GM18517 (cell line): ENCODE measurements around the gene ZNG1F.
"Not testable (repeated sequence)": the region's sequence is repeated elsewhere in the genome, so short reads cannot be mapped to it uniquely, and the experiment has no call there.

Source experiments
- ATAC-seq: cut with Tn5 transposase; IDR thresholded peaks from one replicate; pipeline ENCODE4 v1.9.1; 2021; ENCODE audit warnings: mild to moderate bottlenecking, moderate library complexity; ENCODE audit not compliant: unreplicated experiment

Gene ZNG1F

DNA sequence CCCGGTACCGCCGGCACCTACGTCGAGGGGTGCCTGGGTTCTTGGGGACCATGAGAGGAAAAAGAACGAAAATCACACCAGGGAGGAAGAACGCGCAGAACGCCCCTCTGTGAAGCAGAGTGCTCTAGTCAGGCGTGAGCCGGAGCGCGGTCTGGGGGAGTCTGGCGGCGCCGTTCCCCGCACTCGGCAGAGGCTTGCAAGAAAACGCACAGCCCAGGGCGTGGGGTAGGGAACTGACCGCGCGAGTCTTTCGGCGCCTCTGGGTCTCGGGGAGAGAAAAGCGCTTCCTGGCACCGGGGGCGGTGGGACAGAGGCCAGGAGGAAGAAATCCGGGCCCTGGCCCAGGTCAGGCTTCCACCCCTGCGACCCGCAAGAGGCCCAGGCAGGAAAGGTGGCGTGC lies 65.3 kb downstream of the ZNG1F start:
- ATAC-seq, result not testable (repeated sequence)

DNA sequence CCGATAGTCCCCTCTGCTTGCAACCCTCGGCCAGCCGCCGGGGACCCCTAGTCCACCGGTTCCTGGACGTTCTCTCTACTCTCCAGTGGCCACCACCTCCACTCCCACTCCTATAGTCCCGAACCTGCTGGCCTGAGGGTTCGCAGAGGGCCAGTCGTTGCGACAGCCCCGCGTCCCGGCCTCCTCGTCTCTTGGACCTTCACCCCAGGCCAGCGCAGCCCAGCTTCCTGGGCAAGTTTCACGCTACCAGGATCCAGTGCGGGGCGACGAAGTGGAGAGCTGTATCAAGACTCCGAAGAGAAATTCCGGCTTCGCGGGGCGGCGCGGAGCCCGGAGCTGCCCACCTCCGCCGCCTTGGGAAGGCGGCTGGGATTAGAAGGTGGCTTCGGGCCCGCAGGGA lies 65.7 kb downstream of the ZNG1F start:
- not testable (repeated sequence) for ATAC-seq

DNA sequence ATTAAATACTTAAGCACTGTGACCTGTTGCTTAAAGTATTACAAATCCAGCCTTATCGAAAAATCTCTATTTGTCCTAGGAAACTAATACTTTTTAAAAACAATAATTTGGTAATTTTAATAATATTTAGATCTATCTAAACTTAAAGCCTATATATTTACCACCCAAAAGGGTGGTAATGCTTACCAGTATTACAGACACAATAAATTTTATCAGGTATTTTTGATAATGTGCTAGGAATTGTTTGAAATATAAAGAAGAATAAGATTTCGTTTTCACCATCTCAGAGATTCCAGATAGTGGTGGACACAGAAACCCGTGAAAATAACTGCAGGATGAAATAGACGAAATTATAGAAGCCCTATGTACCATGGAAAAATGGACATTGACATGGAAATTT lies 68.4 kb downstream of the ZNG1F start:
- ATAC-seq, result not testable (repeated sequence)

DNA sequence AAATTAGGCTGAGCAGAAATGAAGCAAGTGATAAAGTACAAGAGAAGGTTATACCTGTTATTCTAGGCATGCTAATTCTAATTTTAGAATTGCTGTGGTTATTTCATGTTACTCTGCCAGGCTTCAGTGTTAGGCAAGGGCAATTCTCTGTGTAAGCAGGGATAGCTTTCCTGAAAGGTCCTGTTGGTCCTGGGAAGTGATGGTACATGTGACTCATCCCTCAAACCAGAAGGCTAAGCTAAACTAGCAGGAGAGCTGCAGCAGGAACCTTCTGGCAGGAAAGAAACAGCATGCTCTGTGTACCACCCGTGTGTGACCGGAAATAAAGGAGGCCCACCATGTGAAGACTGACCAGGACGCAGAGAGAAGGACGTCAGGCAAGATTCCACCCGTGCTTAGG lies 69.4 kb downstream of the ZNG1F start:
- ATAC-seq, result not testable (repeated sequence)

DNA sequence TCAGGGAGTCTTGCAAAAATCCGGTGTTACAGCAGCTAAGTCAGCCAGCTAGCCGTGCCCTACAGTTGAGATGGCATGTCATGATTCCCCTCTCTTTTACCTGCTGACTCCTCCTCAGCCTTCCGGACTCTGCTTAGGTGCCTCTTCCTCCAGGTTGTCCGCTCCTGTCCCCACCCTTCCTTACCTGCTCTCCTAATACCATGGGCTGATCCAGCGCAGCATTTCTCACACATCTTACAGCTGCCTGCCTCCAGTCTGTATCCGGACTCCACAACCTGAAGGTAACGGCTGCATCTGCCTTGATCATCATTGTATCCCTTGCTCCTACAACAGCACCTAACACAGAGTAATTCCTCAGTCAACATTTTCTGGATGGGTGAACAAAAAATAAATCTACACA lies 69.8 kb downstream of the ZNG1F start:
- not testable (repeated sequence) for ATAC-seq

DNA sequence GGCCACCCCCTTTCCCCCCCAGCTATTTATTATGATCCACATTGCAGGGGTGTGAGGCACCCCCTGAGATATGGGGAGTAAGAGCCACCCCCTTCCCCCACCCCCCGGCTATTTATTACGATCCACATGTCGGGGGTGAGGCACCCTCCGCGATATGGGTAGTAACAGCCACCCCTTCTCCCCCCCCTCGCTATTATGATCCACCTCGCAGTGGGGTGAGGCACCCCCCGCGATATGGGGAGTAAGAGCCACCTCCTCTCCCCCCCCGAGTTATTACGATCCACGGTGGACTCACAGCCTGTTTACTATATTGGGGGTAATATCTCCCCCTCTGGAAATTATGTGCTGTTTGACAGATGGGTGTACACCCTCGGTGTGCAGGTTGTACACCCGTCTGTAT lies 75.8 kb downstream of the ZNG1F start:
- ATAC-seq, result not testable (repeated sequence)

DNA sequence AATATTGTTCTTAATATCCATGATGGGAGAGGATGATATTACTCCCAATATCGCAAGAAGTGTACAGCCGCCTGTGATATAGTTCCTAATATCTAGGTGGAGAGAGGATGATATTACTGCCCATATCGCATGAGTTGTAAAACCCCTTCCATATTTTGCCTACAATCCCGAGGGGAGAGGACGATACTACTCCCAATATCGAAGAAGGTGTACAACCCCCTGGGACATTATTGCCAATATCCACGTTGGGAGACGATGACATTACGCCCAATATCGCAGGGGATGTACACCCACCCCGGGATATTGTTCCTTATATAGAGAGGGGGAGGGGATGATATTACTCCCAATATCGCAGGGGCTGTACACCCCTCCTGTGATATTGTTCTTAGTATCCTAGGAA lies 77.7 kb downstream of the ZNG1F start:
- not testable (repeated sequence) for ATAC-seq

DNA sequence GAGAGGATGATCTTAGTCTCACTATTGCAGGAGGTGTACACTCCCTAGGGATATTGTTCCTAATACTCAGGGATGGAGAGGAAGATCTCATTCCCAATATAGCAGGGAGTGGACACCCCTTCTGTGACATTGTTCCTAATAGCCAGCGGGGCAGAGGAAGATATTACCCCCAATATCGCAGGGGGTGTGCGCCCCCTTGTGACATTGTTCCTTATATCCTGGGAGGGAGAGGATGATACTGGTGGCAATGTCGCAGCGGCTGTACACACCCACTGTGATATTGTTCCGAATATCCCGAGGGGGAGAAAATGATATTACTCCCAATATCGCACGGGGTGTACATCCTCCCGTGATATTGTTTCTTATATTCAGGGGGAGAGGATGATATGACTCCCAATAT lies 78.2 kb downstream of the ZNG1F start:
- ATAC-seq, result not testable (repeated sequence)

DNA sequence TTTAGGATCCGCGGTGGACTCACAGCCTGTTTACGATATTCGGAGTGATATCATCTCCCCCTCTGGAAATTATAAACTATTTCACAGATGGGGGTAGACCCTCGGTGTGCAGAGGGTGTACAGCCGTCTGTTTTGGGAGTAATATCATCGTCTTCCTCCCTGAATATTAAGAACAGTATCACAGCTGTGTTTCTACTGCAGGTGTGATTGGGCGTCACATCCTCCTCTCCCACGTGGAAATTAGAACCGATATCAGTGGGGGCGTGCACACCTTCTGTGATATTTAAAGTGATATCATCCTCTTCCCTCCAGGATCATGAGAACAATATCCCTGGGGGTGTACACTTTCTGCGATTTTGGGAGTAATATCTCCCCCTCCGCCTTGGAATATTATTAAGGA lies 79.9 kb downstream of the ZNG1F start:
- not testable (repeated sequence) for ATAC-seq

DNA sequence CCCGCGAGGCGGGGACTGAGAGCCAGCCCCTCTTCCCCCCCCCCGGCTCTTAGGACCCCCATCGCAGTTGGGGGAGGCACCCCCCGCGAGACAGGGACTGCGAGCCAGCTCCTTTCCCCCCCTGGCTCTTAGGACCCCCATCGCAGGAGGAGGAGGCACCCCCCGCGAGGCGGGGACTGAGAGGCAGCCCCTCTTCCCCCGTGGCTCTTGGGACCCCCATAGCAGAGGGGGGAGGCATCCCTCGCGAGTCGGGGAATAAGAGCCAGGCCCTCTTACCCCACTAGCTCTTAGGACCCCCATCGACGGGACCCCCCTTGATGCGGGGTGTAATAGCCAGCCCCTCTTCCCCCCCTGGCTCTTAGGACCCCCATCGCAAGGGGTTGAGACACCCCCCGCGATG lies 80.3 kb downstream of the ZNG1F start:
- not testable (repeated sequence) for ATAC-seq

DNA sequence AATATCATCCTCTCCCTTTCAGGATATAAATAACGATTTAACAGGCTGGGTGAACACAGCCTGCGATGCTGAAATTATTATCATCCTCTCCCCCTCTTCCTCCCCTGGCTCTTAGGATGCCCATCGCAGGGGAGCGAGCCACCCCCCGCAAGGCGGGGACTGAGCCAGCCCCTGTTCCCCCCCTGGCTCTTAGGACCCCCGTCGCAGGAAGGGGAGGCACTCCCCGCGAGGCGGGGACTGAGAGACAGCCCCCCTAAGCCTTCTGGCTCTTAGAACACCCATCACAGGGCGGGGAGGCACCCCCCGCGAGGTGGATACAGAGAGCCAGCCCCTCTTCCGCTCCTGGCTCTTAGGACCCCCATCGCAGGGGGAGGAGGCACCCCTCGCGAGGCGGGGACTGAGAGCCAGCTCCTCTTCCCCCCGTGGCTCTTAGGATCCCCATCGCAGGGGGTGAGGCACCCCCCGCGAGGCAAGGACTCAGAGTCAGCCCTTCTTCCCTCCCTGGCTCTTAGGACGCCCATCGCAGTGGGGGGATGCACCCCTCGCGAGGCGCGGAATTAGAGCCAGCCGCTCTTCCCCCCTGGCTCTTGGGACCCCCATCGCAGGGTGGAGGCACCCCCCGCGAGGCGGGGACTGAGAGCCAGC lies 82.5 kb downstream of the ZNG1F start:
- ATAC-seq, result not testable (repeated sequence)

DNA sequence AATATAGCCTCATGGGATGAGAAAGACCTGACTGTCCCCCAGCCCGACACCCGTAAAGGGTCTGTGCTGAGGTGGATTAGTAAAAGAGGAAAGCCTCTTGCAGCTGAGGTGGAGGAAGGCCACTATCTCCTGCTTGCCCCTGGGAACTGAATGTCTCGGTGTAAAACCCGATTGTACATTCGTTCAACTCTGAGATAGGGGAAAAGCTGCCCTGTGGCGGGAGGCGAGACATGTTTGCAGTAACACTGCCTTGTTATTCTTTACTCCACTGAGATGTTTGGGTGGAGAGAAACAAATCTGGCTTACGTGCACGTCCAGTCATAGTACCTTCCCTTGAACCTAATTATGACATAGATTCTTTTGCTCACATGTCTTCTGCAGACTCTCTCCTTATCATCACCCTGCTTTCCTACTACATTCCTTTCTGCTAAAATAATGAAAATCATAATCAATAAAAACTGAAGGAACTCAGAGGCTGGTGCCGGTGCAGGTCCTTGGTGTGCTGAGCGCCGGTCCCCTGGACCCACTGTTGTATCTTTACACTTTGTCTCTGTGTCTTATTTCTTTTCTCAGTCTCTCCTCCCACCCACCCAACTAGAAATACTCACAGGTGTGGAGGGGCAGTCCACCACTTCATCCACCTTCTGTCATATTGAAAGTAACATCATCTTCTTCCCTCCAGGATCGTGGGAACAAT lies 83.4 kb downstream of the ZNG1F start:
- ATAC-seq, result not testable (repeated sequence)

DNA sequence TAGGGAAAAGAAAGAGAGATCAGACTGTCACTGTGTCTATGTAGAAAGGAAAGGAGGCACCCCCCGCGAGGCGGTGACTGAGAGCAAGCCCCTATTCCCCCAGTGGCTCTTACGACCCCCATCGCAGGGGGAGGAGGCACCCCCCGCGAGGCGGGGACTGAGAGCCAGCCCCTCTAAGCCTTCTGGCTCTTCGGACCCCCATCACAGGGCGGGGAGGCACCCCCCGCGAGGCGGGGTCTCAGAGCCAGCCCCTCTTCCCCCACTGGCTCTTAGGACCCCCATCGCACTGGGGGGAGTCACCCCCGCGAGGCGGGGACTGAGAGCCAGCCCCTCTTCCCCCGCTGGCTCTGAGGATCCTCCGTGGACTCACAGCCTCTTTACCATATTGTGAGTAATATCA lies 84.6 kb downstream of the ZNG1F start:
- not testable (repeated sequence) for ATAC-seq

DNA sequence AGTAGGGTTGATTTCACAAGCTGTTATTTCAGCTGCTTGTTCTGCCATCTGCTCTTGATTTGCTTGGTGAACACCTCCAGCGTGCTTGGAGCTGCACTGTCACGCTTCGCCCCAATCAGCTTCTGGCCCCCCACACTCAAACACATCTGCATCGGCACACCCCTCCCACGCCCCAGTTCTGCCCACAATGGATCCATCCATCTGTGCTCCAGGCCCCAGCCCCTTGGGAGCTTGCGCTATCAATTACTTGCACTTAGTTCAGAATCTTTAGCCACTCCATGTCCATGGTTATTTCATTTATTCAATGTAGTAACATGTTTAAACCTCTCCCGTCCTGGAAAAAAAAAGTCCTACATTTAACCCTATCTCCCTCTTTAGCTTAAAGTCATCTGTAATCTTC lies 88.6 kb downstream of the ZNG1F start:
- ATAC-seq, result not testable (repeated sequence)

DNA sequence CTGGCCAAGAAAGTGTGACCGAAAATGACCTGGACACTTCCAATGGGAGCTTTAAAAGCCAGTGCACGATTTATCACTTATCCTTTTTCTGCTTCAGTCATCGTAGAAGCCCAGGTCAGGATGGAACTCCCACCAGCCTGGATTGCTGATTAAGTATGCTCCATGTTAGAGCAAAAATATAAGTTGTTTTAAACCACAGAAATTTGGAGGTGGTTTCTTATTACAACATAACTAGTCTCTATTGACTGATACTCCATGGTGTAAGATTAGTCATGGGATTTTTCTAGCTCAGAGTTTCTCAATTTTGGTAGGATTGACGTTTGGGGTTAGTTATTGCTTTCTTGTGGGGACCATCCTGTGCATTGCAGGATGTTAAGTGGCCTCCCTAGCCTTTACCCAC lies 90.4 kb downstream of the ZNG1F start:
- ATAC-seq, result not testable (repeated sequence)

DNA sequence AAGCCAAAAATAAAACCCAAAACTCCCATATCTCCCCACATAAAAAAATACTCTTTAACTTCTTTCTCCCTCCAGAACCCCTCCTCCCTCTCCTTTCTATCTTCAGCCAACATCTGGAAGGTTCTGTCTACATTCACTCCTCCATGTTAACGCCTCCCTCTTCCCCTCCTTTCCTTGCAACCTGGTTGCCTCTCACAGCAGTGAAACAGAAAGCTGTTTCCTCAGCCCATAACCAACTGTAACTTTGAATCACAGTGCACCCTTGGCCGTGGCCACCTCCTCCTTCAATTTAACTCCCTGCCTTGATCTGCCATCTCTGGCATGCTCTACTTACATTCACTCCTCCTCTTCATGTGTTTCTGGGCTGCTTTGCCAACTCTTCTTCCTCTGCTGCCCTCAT lies 94.1 kb downstream of the ZNG1F start:
- not testable (repeated sequence) for ATAC-seq

DNA sequence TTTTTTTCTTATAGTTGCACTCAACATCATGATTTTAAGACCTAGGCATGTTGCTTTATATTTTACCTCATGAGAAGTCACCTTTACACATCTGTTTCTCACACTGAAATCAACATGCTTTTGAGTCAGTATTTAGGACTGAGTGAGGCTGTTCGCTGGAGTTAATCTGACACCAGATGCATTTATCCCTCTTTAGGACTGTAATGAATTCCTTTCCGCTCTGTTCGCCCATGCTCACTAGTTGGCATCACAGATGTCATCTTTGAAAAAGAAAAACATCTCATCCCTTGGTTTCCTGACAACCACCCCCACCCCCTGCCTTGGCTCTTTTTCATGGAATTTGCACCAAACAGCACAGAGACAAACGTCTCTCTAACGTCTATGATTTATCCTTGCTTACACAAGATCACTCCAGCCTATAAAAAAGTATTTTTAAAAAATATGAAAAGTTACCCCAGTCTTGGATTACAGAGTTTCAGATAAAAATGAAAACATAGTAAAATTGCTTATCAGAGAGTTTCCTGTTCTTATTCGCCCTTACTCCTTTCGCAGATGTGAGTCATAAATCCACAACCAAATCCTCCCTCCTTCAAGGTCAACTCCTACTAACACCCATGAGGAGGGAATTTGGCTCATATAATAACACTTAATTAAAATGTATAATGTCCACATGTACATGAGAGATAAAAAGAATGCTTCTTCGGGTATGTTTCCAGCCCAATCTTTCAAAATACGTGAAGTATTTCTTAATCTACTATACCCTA lies 94.9 kb downstream of the ZNG1F start:
- not testable (repeated sequence) for ATAC-seq

DNA sequence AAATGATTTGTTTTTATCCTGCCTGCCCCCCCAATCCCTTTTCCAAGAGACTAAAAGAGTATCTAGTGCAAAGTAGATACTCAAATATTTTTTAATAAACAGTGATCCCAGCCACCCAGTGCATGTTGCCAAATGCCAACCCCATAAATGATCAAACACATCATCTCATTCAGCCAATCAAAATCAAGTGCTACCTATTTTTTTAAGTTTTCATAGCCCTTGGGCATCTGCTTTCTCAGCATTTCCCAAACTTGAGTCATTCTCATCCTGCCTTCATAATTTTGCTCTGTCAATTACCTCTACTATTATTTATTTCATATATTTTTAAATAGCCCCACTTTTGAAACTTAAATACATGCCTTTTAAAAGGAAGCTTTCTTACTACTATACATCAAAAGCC lies 98.2 kb downstream of the ZNG1F start:
- ATAC-seq, result not testable (repeated sequence)

DNA sequence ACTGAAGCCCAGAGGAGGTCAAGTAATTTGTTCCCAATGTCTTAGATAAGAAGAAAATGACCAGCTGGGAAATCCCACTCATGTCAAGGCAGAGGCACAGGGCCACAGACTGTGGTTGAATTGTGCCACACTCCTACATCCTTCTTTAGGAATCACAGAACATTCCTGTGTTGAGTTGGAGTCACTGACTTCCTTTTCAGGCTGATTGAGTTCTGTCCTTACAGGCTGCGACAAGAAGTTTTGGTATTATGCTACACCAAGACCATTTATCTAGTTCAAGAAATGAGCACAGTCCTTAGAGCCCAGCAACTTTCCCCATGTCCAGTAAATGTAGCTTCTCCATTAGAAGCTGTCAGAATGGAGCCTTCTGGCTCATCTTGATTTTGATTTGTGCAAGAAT lies 98.7 kb downstream of the ZNG1F start:
- not testable (repeated sequence) for ATAC-seq

DNA sequence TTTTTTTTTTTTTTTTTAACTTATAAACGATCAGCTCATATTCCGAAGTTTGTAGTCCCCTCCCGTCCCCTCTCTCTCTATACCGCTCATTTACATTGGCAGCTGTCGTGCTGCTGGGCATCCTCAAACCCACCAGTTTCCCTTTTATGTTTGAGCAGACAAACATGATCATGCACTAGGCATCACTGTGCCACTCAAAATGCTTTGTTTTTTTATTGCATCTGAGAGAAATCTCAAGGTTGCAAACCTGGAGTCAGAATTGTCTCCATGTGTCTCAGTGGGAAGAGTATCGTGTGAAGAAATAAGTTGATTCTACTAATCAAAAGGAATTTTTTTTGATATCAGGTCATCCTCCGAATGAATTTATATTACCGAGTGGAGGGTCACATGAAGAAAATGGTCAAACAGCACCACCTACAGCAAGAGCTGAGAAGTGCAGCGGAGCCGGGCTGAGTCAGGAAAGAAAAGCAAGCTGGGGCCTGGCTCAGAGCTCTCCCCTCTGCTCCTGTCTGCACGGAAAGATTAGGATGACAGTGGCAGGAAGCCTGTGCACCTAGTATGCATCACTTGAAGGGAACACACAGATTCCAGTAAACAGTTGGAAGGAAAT lies 100.6 kb downstream of the ZNG1F start:
- peak; percentile 73 for ATAC-seq

DNA sequence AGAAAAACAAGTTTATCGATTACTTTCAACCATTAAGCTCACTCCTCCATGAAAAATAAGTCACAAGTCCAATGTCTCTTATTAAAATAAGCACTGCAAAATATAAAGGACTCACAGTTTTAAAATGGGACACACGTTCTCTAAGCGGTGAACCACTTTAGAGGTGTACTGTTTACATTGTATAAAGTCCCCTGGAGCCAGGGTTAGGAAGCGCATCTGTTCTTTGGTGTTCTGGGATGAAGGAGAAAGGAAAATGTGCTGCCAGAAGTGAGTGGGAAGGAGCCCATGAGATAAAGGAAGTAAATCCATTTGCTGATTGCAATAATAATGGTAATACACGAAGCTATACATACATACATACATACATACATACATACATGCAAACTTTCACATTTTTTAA lies 101.2 kb downstream of the ZNG1F start:
- ATAC-seq, result not testable (repeated sequence)
